Amniotic epithelial cell (primary cell): ENCODE results near the gene ADGRB3.
"Not testable (repeated sequence)": the region's sequence is repeated elsewhere in the genome, so short reads cannot be mapped to it uniquely, and the experiment has no call there.

Source experiments
- DNase-seq: peaks from one replicate; pipeline ENCODE4 v3.0.0-alpha.2; 2010; ENCODE audit warnings: low read depth

Gene ADGRB3

DNA sequence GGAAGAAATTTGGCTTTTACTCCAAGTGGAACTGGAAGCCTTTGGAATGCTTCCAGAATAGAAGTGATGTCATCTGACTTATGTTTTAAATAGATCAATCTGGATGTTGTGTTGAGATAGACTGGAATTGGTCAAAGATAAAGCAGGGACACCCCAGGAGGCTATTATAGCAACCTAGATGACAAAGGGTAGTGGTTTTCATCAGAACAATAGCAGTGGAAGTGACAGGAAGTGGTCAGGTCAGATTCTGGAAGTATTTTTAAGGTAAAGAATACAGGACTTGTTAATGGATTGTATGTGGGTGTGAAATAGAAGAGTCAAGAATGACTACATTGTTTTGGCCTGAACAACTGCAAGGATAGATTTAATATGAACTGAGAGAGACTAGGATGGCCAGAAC, 191.4 kb downstream of the ADGRB3 start:
- no peak for DNase-seq

DNA sequence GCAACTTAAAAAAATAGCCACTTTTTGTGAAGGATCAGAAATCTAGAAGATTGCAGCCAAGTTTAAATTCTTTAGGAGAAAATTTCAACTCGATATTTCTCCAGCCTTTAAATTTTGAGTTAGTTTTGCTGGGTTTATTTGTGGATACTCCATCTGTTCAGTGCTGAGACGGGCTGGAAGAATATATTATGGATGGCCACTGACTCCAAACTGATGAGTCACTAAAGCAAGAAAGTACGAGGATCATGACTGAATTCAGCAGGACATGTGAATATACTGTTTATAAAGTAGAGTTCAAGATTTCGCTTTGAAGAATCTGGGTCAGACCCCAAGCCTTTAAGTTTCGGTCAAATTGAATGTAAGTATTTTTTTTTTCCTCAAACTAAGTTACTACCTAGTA, 199.5 kb downstream of the ADGRB3 start:
- no peak for DNase-seq

DNA sequence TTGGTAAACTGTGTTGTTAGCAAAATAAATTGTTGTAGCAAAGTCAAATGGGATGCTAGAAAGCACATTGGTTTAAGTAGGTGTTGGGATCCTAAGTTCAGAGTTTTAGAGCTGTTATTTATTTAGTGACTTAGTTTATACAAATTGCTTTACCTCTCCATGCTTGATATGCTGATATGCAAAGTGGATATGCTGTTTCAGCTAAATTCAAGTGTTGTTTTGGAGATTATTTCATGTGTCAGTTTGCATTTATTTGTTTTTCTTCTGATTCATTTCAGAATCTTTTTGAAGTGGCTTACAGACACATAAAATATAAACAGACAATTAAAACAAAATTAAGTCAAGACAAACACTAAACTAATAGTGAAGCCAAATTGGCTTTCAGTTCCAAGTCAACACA, 203.5 kb downstream of the ADGRB3 start:
- DNase-seq, result no peak

DNA sequence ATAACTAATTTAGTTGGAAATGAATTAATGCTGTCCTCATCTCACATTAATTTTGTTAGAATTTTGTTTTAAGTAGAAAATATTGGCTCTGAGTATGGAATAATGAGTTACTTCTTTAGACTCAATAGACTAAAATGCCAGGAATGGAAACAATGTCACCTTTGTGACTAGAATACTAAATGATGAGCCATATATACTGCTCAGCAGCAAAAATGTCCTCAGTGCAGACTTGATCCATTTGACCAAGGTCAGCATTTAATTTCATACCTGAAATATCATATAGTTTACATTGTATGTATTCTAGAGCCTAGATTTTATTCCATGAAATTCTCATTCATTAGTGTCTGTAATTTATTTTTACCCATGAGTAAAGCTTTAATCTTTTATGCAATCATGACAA, 217.7 kb downstream of the ADGRB3 start:
- DNase-seq, result no peak

DNA sequence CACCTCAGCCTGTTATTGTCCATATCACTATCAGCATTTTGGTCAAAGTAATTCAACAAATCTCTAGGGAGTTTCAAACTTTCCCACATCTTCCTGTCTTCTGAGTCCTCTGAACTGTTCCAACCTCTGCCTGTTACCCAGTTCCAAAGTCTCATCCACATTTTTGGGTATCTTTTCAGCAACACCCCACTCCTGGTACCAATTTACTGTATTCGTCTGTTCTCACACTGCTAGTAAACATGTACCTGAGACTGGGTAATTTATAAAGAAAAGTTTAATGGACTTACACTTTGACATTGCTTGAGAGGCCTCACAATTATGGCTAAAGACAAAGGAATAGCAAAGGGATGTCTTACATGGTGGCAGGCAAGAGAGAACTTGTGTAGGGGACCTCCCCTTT, 224.2 kb downstream of the ADGRB3 start:
- DNase-seq, result no peak

DNA sequence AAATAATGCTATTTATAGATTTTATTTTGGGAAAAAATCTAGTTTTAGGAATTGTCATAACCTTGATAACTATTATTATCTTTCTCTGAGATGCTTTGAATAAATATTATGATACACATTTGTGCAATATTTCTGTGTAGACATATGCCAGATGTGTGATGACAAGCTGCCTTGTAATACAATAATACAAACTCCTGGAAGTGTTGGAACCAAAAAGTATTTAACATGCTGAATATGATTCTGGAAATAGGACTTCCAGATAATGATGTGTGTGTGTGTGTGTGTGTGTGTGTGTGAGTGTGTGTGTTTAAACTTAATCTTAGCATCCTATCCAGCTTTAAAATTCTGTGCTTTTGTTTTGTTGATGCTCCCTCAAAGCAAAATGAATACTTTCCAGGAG, 233.6 kb downstream of the ADGRB3 start:
- DNase-seq, result no peak

DNA sequence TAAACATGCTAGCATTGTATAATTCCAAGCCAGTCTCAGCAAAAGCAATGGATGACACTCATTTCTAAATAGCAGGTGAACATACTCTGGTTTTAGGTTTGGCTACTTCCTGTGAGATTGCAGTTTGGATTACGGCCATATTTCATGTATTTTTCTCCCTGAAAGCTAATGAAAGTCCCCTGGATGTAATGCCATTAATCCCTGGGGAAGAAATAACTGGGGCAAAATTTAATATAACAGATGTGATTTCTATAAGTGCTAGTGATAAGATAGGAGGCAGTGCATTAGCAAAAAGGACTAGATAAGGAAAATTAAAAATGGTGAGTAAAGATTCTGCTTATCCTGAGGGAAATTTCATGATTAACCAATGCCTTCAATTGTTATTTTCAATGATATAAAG, 238.2 kb downstream of the ADGRB3 start:
- no peak for DNase-seq

DNA sequence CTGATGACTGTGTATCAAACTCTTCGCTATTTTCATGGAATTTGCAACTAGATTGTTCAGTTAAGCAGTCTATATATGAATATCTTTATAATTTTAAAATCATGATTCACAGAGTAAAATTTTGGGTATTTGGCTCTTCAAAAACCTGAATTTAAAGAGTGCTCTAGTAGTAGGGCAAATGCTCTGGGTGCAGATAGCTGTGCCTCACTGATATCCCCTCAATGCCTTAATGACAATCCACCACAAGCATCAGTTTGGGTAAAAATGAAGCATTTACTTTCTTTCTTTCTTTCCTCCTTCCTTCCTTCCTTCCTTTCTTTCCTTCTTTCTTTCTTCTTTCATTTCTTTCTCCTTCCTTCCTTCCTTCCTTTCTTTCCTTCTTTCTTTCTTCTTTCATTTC, 239.7 kb downstream of the ADGRB3 start:
- no peak for DNase-seq

DNA sequence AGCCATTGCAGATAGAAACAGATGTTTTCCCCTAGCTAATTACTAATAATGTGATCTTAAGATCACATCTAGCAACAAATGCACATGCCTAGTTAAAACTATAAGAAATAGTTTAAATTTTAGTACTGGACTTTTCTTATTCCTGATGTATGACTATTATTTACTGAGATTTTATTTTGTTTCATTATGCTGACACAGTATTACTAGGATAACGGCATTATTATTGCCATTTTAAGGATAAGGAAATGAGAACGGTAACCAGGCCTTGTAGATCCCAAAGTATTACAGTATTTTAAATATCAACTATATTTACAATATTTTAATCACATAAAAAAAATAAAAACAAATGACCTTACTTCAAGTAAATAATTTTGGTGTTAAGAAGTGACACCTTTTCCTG, 240.3 kb downstream of the ADGRB3 start:
- no peak for DNase-seq

DNA sequence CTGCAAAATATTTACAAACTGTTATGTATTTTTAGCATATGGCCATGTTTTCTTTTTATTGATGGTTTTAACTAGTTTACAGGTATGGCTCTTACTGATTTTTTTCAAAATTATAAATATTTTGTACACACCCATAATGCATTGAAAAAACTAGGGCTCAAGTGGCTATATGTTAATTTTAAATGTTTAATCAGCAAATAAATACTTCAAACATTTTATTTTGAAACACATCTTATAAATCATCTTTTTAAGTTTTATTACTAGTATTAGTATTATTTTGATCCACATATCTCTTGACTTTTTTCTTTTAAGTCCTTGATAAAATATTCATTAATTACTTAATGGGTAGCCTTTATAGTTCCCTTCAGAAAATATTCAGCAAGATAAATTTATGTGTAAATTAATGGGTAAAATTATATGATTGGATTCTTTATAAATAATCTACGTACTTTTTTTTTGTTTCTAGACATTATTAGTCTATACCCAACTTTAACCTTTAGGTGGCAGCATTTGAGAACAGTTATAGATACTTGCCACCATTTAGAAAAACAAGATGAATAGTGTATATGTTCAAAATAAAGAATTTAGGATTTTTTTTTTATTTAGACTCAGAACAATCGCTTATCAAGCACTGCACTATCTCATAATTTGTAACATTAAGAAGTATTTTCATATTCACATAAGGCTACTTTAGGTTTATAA, 241.9 kb downstream of the ADGRB3 start:
- DNase-seq, result peak; percentile 1

DNA sequence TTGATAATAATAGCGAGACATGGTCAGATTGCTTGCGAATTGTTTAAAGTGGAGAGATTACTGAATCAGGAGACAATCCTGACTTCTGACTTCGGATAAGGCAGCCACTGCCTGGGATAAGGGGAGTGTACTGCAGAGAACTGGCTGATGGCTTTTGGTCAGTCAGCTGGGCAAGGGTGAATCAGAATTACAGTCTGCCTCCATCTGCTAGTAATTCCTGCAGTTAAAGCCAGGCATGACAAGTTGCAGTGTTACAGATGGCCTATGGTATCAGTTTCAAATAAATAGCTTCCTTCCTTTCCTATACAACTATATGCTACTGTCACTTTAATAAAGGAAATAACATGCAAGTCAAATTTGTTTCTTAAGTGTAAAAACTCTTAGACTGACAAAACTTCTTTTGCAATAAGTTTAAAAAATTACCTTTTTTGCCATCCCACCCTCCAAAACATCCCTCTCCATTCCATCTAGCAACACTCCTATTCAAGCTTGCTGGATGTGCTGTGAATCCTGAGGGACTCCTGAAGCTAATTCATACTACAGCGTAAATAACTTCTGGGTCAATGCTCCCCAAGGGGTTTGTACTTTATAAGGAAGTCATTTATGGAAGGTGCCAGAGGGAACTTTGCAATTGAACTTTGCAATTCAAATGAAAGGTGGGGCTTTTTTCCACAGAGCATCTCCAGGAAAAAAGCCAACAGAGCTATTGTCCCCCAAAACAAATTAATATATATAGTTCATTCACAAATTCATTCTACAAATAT, 245.2 kb downstream of the ADGRB3 start:
- no peak for DNase-seq

DNA sequence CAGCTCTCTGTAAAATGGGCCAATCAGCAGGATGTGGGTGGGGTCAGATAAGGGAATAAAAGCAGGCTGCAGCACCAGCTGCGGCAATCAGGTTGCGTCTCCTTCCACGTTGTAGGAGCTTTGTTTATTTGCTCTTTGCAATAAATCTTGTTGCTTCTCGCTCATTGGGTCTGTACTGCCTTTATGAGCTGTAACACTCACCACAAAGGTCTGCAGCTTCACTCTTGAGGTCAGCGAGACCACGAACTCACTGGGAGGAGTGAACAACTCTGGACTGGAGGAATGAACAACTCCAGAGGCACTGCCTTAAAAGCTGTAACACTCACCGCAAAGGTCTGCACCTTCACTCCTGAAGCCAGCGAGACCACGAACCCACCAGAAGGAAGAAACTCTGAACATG, 248.2 kb downstream of the ADGRB3 start:
- DNase-seq, result not testable (repeated sequence)

DNA sequence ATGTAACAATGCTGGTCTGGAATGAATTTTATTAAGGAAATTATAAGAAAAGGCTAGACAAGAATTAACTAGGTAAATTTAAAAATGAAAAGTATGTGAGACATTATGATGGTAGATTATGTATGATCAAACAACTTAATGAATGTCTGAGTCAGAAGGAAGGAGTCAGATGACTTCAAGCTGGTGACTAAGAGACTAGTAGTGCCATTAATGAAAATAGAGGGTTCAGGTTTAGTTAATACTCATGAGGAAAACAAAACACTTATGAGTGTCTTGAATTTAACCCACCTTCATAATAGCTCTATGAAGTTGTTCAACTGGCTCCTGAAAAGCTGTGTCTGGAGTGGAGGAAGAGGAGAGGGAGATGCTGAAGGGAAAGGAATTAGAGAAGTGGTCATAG, 256.3 kb downstream of the ADGRB3 start:
- DNase-seq, result no peak

DNA sequence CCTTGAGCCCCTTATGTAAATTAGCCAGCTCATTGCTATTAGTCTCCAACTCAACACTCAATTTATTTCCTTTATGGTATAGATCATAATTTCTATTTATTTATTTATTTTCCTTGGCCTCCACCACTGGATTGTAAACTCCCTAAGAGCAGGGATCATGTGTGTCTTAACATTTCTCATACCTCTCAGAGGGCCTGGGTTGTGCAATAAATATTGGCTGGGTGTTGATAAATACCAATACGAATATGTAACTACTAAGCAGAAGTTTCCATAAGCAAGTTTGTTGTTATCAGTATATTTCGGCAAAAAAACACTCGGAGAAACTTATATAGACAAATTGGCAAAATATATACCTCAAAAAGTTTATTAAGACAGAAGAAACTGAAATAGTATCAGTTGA, 257.4 kb downstream of the ADGRB3 start:
- no peak for DNase-seq

DNA sequence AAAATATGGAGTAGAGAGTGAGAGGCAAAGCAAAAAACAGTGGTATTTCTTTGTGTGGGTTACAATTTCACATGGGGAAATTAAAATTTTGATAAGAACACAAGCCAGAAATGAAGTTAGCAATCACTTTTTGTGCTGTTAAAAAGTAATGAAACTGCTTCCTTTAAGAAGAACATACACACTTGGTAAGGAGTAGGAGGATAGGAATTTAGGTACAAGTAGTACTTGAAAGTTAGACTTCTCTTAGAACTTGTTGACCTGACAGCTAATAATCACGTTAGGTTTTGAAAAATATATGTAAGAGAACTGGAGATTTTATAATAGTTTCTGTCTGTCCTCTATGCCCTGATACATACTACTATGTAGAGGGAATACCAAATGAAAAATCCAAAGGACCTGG, 260.8 kb downstream of the ADGRB3 start:
- DNase-seq, result no peak

DNA sequence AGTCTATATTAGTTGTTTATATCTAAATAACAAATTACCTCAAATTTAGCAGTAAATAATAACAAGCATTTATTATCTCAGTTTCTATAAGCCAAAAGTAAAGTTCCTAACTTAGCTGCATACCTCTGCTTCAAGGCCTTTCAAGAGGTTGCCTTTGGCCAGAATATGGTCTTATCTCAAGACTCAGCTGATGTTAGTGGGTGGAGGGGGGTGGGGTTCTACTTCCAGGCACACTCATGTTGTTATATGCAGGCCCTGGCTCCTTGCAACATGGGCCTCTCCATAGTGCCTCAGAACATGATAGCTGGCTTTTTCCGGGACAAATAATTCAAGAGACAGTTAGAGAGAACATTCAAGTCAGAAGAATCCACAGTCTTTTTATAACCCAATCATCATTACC, 266.0 kb downstream of the ADGRB3 start:
- DNase-seq, result no peak

DNA sequence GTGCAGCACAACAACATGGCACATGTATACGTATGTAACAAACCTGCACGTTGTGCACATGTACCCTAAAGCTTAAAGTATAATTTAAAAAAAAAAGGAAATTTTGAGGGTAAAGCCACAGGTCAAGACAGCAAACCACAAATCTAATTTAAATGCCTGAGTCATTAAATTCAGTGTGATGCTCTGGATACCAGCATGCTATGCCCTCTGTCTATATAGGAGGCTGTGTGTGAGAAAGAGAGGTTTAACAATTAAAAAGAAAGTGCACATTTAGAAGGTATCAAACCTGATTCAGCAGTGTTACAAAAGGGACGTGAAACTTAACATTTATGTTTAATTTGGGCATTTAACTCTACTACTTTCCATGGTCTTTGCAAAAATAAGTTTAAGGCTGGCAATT, 276.3 kb downstream of the ADGRB3 start:
- DNase-seq, result no peak

DNA sequence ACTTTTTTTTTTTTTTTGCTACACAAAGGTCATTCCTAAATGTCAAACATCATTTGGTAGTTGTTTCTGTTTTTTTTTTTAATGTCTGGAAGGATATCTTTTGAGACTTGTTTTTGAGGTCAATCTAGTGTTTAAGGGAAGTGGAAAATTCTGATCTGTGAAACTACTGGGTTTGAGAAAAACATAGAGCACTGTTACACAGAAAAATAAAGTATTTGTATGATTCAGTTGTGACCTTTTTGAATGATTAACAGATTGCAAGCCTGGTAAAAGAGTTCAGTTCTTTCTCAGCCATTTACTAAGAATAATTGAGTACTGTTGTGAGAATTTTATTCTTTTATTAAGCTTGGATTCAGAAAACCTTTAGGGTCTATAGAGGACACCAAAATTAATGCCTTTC, 276.7 kb downstream of the ADGRB3 start:
- no peak for DNase-seq

DNA sequence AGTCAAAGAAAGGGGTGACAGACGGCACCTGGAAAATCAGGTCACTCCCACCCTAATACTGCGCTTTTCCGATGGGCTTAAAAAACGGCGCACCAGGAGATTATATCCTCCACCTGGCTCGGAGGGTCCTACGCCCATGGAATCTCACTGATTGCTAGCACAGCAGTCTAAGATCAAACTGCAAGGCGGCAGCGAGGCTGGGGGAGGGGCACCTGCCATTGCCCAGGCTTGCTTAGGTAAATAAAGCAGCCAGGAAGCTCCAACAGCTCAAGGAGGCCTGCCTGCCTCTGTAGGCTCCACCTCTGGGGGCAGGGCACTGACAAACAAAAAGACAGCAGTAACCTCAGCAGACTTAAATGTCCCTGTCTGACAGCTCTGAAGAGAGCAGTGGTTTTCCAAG, 277.7 kb downstream of the ADGRB3 start:
- DNase-seq, result not testable (repeated sequence)

DNA sequence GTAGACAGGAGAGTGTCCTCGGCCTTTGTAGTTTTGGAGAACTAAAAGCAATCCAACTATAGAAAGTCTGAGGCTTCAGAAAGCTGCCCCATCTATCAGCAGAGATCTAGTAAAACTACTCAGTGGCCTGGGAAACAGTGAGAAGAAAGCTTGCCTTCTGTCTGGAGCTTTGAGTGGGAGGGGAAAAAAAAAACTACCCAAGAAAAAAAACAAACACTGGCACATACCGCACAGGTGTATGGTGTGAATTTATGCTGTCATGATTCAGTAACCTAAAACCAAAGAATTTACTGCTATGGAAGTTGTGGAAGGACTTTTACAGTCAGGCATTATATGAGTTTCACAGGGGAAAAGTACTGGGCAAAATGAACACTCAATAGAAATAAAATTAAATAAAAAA, 280.5 kb downstream of the ADGRB3 start:
- no peak for DNase-seq

DNA sequence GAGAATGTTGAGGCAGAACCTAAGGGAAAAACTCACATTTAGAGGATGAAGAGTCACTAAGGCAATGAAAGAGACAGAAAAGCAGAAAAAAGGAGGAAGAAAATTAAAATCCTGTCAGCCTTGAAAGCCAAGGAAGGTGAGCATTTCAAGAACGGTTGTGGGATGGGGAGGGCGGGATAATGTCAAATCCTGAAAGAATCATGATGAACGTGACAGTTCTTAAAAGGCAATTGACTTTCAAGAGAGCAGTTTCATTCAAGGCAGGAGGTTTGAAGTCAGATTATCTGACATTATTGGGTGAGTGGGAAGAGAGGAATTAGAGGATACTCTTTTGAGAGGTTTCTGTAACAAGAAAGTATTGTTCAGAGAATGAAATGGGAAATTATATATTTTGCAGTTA, 284.5 kb downstream of the ADGRB3 start:
- DNase-seq, result no peak

DNA sequence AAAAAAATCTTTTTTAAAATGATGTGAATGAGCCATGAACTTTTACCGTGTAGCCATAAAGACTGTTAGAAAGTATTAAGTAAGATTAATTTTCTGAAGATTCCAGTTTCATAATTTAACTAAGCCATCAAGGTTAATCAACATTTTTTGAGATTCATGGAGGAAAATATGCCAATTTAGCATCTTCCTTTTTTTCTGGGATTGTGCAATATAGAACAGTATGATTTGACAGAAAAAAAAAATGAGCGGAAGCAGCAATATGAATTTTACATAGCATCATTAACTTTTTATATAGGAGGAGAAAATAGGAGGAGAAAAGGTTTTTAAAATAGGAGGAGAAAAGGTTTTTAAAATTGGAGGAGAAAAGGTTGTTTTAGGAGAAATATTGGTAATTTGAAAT, 306.3 kb downstream of the ADGRB3 start:
- DNase-seq, result no peak

DNA sequence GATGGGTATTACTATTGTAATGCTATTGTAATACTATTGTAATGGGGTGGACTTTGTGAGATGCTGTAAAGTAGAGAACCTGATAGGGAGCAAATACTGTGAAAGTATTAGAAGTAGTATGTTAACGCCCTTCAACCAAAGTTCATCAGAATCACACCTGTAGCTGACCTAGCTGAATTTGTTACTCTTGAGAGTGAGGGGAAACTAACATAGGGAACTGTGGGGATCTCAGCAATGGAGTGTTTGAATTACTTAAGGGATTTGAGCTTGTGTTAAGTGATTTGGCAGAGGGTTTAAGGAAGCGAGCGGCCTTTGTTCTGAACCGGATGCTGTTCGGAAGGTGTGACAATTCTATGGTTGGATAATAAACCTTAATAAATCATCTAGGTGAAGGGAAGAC, 312.6 kb downstream of the ADGRB3 start:
- no peak for DNase-seq

DNA sequence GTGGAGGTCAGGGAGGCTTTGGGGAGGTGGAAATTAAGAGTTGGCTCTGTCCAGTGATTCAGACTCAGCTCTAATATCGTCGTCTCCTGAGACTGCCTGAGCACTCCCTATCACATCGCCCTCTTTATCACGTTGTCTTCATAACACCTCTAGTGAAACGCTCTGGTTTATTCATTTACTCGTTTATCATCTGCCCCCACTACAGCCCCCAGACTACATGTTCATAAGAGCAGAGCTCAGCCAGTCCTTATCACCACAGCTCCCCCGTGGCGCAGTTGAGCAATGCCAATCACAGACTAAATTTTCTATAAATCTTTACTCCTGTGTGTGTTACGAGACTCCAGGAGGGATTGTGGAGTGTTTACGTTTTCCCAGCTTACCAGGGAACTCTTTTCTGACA, 316.2 kb downstream of the ADGRB3 start:
- no peak for DNase-seq
